DMS 273 (cell line): Measurements from ENCODE around the gene MEGF10.
"Not testable (repeated sequence)": the region's sequence is repeated elsewhere in the genome, so short reads cannot be mapped to it uniquely, and the experiment has no call there.

Experiments
- DNase-seq: peaks from one replicate; lab custom pipeline; 2025; ENCODE audit not compliant: unreplicated experiment; lab: John Stamatoyannopoulos, UW

Gene MEGF10

DNA sequence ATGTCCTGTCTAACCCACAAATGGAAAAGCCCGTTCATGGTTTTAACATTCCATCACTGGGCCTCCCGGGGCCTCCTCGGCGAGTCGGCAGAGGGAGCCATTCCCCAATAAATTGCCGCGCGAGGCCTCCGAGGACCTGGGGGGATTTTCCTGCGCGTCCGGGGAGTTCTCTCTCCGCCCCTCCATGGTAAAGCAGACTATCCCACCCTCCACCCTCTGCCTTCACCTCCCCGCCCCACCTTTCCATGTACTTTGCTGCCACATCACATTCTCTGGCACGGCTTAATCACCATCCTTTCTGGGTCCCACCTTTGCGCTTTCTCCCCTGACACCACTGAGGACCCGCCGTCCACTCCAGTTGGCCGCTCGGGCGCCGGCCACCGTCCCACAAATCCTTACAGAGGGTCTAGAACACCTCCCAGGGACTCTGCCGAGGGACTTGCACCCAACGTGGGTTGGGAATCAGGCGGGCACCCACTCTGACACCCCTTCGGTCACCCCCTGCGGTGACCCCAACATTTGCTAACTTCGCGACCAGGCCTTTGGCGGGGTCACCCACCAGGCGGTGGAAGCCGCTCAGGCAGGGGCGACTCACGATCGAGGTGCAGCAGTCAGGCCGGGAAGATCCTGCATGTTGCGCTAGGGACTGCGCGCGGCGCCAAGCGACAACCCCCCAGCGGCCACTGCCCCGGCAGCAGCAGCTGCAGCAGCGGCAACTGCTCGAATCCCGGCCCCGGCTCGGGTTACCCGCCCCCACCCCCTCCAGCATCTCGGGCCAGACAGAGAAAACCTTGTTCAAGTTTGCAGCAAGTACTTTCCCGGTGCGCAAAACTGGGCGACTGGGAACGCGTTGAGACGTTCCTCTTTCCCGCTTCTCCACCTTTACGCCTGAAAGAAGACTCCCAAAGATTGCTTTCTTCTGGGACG lies at the start of gene MEGF10:
MEGF10 (plus strand) TSS at position 778 of the 927 bp plus-strand sequence. CDS start 40,513 bp downstream, outside the sequence.
- DNase-seq: peak; percentile 89

- no peak for DNase-seq
Observed at GRCh38 chr5:127243011-127243410, 47.6 kb upstream of the MEGF10 start.

DNA sequence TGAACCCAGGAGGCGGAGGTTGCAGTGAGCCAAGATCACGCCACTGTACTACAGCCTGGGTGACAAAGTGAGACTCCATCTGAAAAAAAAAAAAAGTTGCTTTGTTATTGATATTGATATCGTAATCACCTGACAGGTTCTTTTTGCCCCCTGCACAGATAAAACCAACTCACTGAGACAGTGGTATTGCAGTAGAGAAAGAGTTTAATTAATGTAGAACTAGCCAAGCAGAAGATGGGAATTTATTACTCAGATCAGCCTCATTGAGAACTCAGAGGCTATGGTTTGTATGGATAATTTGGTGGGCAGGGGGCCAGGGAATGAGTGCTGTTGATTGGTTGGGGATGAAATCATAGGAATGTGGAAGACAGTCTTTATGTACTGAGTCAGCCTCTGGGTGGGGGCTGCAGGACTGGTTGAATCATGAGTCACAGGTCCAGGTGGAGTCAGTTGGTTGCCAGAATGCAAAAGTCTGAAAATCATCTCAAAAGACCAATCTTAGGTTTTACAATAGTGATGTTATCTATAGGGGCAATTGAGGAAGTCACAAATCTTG lies 35.8 kb upstream of the MEGF10 start:
- DNase-seq: no peak

DNA sequence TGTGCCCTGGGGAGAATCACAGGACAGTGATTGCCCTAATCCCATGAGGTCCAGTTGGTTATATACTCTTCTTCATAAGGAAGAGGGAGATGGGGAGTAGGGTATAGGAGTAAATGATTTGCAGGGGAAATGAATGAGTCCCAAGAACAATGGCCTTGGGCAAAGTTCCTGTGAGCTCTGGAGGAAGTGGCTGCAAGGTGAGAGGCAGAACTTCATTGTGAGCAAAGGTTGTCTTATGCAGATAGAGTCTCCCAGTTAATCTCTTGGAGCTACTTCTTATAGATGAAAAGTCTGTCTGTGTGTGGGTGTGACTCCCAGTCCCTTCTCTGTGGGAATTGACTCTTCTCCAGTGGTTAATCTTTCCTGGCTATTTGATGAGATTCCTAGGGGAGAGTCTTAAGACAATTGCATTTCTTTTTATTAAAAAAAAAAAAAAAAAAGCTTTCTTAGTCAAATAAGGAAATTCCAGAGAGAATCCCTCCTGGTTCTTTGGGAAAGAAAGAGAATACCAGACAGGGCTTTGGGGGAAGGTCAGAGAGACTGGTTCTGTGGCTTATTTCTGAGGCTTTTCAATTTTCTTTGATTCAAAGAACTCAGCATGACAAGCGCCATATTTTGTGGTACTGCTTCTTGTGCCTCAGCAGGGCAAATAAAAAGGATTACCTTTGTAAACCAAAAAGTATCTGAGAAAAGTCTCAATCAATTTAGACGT lies 33.6 kb upstream of the MEGF10 start:
- DNase-seq: no peak

GRCh38 chr5:127260686-127261085 lies 29.9 kb upstream of the MEGF10 start:
- no peak for DNase-seq

- DNase-seq: not testable (repeated sequence)
Observed at GRCh38 chr5:127265473-127265872, 25.1 kb upstream of the MEGF10 start.

DNA sequence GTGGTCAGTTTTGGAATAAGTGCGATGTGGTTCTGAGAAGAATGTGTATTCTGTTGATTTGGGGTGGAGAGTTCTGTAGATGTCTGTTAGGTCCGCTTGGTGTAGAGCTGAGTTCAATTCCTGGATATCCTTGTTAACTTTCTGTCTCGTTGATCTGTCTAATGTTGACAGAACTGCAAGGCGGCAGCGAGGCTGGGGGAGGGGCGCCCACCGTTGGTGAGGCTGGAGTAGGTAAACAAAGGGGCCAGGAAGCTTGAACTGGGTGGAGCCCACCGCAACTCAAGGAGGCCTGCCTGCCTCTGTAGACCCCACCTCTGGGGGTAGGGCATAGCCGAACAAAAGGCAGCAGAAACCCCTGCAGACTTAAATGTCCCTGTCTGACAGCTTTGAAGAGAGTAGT lies 22.3 kb upstream of the MEGF10 start:
- DNase-seq: not testable (repeated sequence)

DNA sequence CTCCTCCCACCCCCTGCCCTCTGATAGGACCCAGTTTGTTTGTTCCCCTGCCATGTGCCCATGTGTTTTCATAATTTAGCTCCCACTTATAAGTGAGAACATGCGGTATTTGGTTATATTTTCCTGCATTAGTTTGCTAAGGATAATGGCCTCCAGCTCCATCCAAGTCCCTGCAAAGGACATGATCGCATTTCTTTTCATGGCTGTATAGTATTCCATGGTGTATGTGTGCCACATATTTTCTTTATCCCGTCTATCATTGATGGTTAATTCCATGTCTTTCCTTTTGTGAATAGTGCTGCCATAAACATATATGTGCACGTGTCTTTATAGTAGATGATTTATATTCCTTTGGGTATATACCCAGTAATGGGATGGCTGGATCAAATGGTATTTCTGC lies 19.9 kb upstream of the MEGF10 start:
- DNase-seq: not testable (repeated sequence)

DNA sequence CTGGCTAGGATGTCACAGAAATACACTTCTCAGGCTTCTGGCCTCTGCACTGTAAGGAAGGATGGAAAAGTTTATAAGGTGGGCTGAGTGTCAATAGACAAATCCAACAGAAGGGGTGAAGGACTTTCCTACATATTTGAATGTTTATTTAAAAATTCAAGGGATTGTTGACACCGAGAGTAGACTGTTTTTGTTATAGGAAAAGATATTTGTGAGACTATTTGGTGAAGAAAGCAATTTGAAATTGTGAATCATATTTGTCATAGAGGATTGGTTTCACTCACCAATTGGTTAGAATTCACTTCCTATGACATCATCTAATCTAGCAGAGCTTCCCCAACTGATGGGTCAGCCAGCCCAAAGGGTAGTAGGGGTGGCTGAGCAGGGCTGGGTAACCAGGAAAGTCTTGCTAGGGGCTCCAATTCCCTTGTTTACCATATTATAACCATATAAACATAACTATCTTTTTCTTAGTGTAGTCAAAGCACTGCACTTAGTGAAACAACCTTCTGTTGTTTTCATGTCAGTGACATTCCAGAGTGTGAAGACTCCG lies 14.9 kb upstream of the MEGF10 start:
- no peak for DNase-seq

DNA sequence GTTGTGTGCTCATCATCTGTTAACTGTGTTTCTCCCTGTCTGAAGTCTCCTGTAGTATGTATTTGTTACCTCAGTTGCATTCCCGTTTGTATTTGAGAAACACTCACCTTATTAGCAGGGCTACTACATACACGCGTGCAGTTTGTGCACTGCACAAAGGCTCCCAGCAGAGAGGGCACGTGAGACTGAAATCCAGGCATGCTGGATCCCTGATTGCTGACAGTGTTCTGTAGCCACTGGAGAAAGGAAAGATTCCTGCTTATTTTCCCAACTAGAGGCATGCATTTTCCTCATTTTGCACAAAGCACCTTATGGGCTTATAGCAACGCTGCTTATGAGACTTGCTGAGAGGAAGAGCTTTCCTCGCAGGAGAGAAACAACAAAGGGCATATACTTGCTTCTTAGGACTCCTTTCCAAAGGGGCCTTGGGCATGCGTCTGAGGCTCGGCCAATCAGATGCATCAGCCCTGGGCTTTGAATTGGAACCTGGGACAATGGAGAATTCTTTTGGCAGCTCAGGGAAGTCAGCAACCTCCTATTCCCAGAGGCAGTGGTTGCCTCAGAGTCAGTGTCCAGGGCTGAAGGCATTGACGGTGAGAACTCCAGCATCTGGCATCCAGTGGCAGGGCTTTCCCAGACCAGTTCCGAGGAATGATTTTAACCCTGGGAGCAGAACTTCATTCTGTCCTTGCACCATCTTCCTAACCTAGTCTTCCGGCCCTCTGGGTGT lies 9.9 kb upstream of the MEGF10 start:
- peak; percentile 2 for DNase-seq

- DNase-seq: no peak
Observed at GRCh38 chr5:127281609-127282008, 9.0 kb upstream of the MEGF10 start.

DNA sequence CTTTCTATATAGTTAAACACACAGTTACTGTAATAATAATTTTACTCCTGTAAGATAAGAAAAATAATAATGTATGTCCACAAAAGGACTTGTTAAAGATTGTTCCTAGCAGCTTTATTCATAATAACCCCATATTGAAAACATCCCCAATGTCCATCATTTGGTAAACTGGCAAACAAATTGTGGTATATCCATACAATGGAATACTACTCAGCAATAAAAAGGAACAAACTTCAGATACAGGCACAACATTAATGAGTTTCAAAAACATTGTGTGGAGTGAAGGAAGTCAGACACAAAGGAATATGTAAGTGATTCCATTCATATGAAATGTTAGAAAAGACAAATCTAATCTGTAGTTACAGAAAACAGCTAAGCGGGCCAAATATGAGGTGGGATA lies 1.9 kb upstream of the MEGF10 start:
- no peak for DNase-seq

- peak; percentile 29 for DNase-seq
Observed at GRCh38 chr5:127290946-127291693, 524 bp downstream of the MEGF10 start.

- no peak for DNase-seq
Observed at GRCh38 chr5:127292030-127292735, 1.6 kb downstream of the MEGF10 start.

DNA sequence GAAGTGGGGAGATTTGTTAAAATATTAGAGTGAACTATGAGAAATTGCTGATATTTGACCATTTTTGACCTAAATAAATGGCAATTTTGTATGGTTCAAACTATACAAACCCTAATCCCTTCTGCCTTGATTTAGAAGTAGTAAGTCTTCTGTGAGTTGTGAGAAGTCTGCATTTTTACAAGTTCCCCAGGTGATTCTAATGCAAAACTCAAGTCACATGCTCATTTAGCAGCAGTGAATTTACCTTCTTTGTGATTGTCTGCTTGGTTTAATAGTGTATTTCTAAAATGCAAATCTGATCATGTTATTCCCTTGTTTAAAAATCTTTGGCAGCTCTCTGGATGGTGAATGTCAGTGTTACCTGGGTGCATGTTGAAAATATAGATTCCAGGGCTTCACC lies 2.8 kb downstream of the MEGF10 start:
- no peak for DNase-seq

DNA sequence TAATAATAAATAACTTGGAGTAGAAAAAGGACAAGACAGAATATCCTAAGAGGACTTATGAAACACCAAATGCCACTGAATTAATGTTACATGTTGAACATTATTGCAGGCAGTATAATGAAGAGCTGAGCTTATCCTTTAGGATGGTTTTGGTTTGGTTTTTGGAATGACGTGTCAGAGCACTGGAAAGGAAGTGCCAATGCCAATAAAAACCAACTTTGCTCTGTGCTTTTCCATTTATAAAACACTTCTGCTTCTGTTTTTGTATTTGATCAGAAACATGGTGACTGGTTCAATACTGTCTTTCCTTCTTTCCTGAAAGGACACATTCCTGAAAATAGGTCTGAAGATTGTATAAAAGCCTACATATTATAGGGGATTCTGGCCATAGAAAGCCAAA lies 4.2 kb downstream of the MEGF10 start:
- no peak for DNase-seq

GRCh38 chr5:127295454-127295853 lies 4.9 kb downstream of the MEGF10 start:
- no peak for DNase-seq

GRCh38 chr5:127296321-127296720 lies 5.7 kb downstream of the MEGF10 start:
- peak; percentile 11 for DNase-seq

- not testable (repeated sequence) for DNase-seq
Observed at GRCh38 chr5:127296894-127297293, 6.3 kb downstream of the MEGF10 start.
